22Rv1 (cell line): ENCODE results near the gene PADI4.

Source experiments
- ZFX ChIP-seq: fragments of 450-650 bp; IDR thresholded peaks from 2 replicates; pipeline ENCODE4 v1.6.1; 2017; ENCODE audit warnings: antibody characterized with exemption, borderline replicate concordance
- TF ChIP-seq, protein P1 (sequence below): fragments of 450-650 bp; IDR thresholded peaks from 2 replicates; pipeline ENCODE4 v1.5.1; 2017; ENCODE audit warnings: mild to moderate bottlenecking

DNA sequence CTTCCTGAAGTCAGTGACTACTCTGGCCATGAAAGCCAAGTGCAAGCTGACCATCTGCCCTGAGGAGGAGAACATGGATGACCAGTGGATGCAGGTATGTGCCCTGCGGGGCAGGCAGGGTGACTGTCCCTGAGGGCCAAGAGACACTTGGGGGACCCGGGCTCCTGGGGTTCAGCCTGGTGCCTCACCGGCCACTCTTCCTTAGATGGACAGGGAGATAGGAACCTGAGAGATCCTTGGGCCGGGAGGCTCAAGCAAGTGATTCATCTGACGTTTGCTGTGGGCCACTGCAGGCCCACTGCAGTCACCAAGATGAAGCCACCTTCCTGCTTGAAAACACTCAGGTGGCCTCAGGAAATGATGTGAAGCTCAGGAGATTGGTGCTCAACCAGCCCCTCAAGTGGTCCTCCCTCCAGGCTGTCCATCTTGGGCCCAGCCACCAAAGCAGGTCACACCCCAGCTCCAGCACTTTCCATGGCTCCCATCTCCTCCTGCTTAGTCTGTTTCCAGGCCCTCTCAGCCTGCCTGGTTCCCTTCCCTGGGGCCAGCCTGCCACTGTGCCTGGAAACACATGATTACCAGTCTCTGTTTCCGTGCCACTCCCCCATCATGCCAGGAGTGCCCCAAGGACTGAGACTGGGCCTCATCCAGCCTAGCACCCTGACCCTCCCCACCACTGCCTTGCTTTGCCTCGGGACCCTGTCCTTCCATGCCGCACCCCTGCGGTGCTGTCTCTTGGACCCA, 38.2 kb downstream of the PADI4 start:
- TF ChIP-seq, protein P1, sequence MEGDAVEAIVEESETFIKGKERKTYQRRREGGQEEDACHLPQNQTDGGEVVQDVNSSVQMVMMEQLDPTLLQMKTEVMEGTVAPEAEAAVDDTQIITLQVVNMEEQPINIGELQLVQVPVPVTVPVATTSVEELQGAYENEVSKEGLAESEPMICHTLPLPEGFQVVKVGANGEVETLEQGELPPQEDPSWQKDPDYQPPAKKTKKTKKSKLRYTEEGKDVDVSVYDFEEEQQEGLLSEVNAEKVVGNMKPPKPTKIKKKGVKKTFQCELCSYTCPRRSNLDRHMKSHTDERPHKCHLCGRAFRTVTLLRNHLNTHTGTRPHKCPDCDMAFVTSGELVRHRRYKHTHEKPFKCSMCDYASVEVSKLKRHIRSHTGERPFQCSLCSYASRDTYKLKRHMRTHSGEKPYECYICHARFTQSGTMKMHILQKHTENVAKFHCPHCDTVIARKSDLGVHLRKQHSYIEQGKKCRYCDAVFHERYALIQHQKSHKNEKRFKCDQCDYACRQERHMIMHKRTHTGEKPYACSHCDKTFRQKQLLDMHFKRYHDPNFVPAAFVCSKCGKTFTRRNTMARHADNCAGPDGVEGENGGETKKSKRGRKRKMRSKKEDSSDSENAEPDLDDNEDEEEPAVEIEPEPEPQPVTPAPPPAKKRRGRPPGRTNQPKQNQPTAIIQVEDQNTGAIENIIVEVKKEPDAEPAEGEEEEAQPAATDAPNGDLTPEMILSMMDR: no peak
- no peak for TF ChIP-seq ZFX
